Ishikawa (cell line): ENCODE data around the gene TBC1D12.

Experiments
- CEBPB ChIP-seq: IDR thresholded peaks from 2 replicates; pipeline ENCODE4 v1.6.1; 2012
- CREB1 ChIP-seq: IDR thresholded peaks from 2 replicates; pipeline ENCODE4 v1.6.1; 2012; ENCODE audit warnings: low read depth
- EGR1 ChIP-seq: IDR thresholded peaks from 2 replicates; pipeline ENCODE4 v1.6.1; 2012
- EP300 ChIP-seq: IDR thresholded peaks from 2 replicates; pipeline ENCODE4 v1.6.1; 2012; ENCODE audit warnings: borderline replicate concordance
- FOXM1 ChIP-seq: IDR thresholded peaks from 2 replicates; pipeline ENCODE4 v1.6.1; 2012; ENCODE audit warnings: low read depth, borderline replicate concordance
- MAX ChIP-seq: IDR thresholded peaks from 2 replicates; pipeline ENCODE4 v1.6.1; 2012
- NFIC ChIP-seq: IDR thresholded peaks from 2 replicates; pipeline ENCODE4 v1.6.1; 2012
- RAD21 ChIP-seq: IDR thresholded peaks from 2 replicates; pipeline ENCODE4 v1.6.1; 2012; ENCODE audit warnings: low read depth
- REST ChIP-seq: IDR thresholded peaks from 2 replicates; pipeline ENCODE4 v1.6.1; 2012; ENCODE audit warnings: low read depth, mild to moderate bottlenecking
- TAF1 ChIP-seq: IDR thresholded peaks from 2 replicates; pipeline ENCODE4 v1.6.1; 2012; ENCODE audit warnings: low read depth, mild to moderate bottlenecking
- TCF12 ChIP-seq: IDR thresholded peaks from 2 replicates; pipeline ENCODE4 v1.6.1; 2012; ENCODE audit warnings: low read depth
- TEAD4 ChIP-seq: IDR thresholded peaks from 2 replicates; pipeline ENCODE4 v1.6.1; 2012
- USF1 ChIP-seq: IDR thresholded peaks from 2 replicates; pipeline ENCODE4 v1.6.1; 2012
- YY1 ChIP-seq: IDR thresholded peaks from 2 replicates; pipeline ENCODE4 v1.6.1; 2012; ENCODE audit warnings: low read depth
- ZBTB7A ChIP-seq: IDR thresholded peaks from 2 replicates; pipeline ENCODE4 v1.6.1; 2012; ENCODE audit warnings: low read depth

TBC1D12 gene

GRCh38 chr10:94462130-94462529 lies 59.8 kb downstream of the TBC1D12 start:
- TF ChIP-seq FOXM1 = no peak
- TF ChIP-seq YY1 = no peak
- no peak for TF ChIP-seq TEAD4
- no peak for TF ChIP-seq CEBPB
- no peak for TF ChIP-seq MAX
- TF ChIP-seq EGR1 = no peak
- TF ChIP-seq REST = no peak
- TF ChIP-seq CREB1 = no peak
- TF ChIP-seq TCF12 = no peak
- no peak for TF ChIP-seq TAF1
- no peak for TF ChIP-seq EP300
- no peak for TF ChIP-seq USF1
- TF ChIP-seq NFIC = no peak
- no peak for TF ChIP-seq RAD21
- TF ChIP-seq ZBTB7A = no peak

GRCh38 chr10:94465684-94466083 lies 63.3 kb downstream of the TBC1D12 start:
- TF ChIP-seq USF1 (no peak), REST (no peak), CEBPB (no peak), EGR1 (no peak), MAX (no peak), FOXM1 (no peak), TAF1 (no peak), TCF12 (no peak), CREB1 (no peak), EP300 (no peak), RAD21 (no peak), TEAD4 (no peak), ZBTB7A (no peak), NFIC (no peak), YY1 (no peak)

- TF ChIP-seq CEBPB = no peak
- TF ChIP-seq USF1 = no peak
- no peak for TF ChIP-seq EGR1
- TF ChIP-seq MAX = no peak
- TF ChIP-seq TEAD4 = no peak
Measured at GRCh38 chr10:94481410-94481809, 79.1 kb downstream of the TBC1D12 start.

- TF ChIP-seq FOXM1 (no peak), TAF1 (no peak), CEBPB (no peak), RAD21 (no peak), EP300 (no peak), CREB1 (no peak), REST (no peak), TEAD4 (no peak), USF1 (no peak)
Measured at GRCh38 chr10:94483970-94484369, 81.6 kb downstream of the TBC1D12 start.
